Measurements from ENCODE around the gene CBX5.

CBX5 gene

GRCh38 chr12:54225666-54226065 lies 54.3 kb downstream of the CBX5 start:
- in situ Hi-C loops (cut with MboI; ENCODE audit: low pct_unique_long_range_greater_than_20kb, low sequenced_read_pairs, unreplicated experiment) = loop anchor here (10.0 kb wide), 1 partner anchor 139 kb away; the partner anchor contains the start of gene GPR84
- TF ChIP-seq CTCF (IDR thresholded peaks at IDR 0.05; ENCODE audit: extremely low read depth, insufficient read depth, missing control alignments) = no peak
- DNase-seq (ENCODE audit: low spot score) = no peak

GRCh38 chr12:54222609-54223008 lies 57.3 kb downstream of the CBX5 start:
- in situ Hi-C loops (cut with MboI; ENCODE audit: low pct_unique_long_range_greater_than_20kb, low sequenced_read_pairs, unreplicated experiment) = loop anchor here (10.0 kb wide), 1 partner anchor 142 kb away; the partner anchor contains the start of gene GPR84
- no peak for DNase-seq (ENCODE audit: low spot score)
- no peak for TF ChIP-seq CTCF (IDR thresholded peaks at IDR 0.05; ENCODE audit: extremely low read depth, insufficient read depth, missing control alignments)

GRCh38 chr12:54221402-54221984 lies 58.4 kb downstream of the CBX5 start:
- TF ChIP-seq CTCF (IDR thresholded peaks at IDR 0.05; ENCODE audit: extremely low read depth, insufficient read depth, missing control alignments) = no peak
- in situ Hi-C loops (cut with MboI; ENCODE audit: low pct_unique_long_range_greater_than_20kb, low sequenced_read_pairs, unreplicated experiment) = loop anchor here (10.0 kb wide), 1 partner anchor 143 kb away; the partner anchor contains the start of gene GPR84
- DNase-seq (ENCODE audit: low spot score) = no peak

- no peak for TF ChIP-seq CTCF (IDR thresholded peaks at IDR 0.05; ENCODE audit: extremely low read depth, insufficient read depth, missing control alignments)
- in situ Hi-C loops (cut with MboI; ENCODE audit: low pct_unique_long_range_greater_than_20kb, low sequenced_read_pairs, unreplicated experiment) = loop anchor here (10.0 kb wide), 1 partner anchor 144 kb away; the partner anchor contains the start of gene GPR84
- DNase-seq (ENCODE audit: low spot score) = no peak
Observed at GRCh38 chr12:54220567-54220966, 59.4 kb downstream of the CBX5 start.

- TF ChIP-seq CTCF (IDR thresholded peaks at IDR 0.05; ENCODE audit: extremely low read depth, insufficient read depth, missing control alignments) = peak; percentile 90
- in situ Hi-C loops (cut with MboI; ENCODE audit: low pct_unique_long_range_greater_than_20kb, low sequenced_read_pairs, unreplicated experiment) = loop anchor here (10.0 kb wide), 1 partner anchor 145 kb away; the partner anchor contains the start of gene GPR84
- peak; percentile 69 for DNase-seq (ENCODE audit: low spot score)
Observed at GRCh38 chr12:54220092-54220557, 59.8 kb downstream of the CBX5 start.

- TF ChIP-seq CTCF (IDR thresholded peaks at IDR 0.05; ENCODE audit: extremely low read depth, insufficient read depth, missing control alignments) = no peak
- peak; percentile 57 for DNase-seq (ENCODE audit: low spot score)
- in situ Hi-C loops (cut with MboI; ENCODE audit: low pct_unique_long_range_greater_than_20kb, low sequenced_read_pairs, unreplicated experiment) = no loop called here
Observed at GRCh38 chr12:54217774-54218241, 62.1 kb downstream of the CBX5 start.
